Measurements from ENCODE around the gene IGF1R.

Gene IGF1R

DNA sequence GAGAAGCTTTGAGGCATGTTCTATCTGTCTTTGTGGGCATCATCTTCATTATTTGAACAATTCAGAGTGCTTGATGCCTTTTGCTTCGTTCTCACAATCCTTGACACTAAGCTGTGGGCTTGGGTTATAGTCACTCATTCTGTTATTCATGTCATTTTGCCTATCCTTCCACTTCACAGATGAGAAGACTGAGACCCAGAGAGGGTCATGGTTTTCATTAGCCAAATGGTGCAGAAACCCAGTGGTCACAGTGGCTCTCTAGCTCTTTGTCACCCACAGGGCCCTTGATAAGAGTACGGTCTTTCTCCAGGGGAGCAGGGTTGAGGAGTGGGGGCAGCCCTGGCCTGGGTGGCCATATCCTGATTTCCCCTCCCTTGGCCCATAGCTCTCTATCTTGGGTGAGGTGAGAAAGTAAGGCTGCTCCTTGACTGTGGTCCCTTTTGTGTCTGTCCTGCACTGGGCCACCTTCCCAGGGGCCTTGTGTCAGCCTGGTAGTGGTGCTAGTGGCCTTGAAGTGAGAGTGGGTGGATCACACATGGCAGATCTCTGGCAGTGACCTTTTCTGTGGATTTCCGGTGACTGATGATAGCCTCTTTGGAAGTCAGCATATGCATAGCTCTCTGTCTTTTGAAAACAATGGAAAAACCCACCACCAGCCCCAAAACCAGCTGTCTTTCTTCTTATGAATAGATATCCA is 130.1 kb downstream of the IGF1R start:
- no peak for DNase-seq

- DNase-seq: no peak
These were observed 130.6 kb downstream of the IGF1R start for GRCh38 chr15:98778960-98779359.

DNA sequence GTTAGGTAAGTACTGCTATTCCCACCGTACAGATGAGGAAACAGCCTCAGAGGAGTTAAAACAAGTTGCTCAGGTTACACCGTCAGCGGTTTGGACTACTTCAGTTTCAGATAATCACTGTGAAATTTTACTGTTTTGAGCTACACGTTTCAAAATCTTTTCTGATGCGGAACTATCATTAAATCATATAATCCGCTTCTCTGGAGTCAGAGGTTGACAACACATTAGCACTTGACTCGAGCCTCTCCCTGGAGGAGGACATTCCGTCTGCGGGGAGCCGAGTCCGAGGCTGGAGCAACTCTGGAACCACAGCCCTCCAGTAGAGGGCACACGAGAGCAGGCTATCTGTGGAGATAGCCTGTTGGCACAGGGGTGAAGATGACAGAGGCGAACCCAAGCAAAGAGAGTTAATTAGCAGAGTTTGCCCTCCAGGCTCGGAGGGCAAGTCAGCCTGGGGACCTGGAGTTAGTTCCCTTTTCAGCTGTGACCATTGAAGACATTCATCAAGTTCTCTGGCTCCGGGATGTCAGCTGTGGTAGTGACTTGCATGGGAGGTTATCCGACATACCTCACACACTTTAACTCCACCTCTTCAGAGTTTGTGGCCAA is 131.2 kb downstream of the IGF1R start:
- peak; percentile 39 for DNase-seq

- DNase-seq: no peak
These were observed 133.5 kb downstream of the IGF1R start for GRCh38 chr15:98781838-98782237.

GRCh38 chr15:98782801-98783200 is 134.5 kb downstream of the IGF1R start:
- DNase-seq: no peak

GRCh38 chr15:98785431-98785806 is 137.1 kb downstream of the IGF1R start:
- DNase-seq: no peak

- DNase-seq: peak; percentile 12
These were observed 137.7 kb downstream of the IGF1R start for GRCh38 chr15:98785807-98786621.

DNA sequence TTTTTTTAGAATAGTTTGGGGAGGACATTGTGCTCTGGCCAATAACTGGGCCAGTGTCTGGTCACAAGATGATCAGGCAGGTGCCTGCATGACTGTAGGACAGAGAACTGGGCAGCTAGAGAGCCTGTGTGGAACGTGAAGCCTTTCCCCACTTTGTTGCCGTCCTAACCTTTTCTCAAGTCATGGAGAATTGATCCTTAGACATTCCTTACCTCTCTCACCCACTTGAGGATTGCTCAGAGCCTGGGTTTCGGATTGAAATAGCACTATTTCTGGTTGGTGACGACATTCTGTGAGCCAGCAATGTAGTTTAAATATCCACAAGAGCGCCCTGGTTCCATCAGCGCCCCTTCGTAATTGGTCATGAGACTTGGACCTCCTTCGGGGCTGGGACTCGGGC is 138.4 kb downstream of the IGF1R start:
- no peak for DNase-seq

DNA sequence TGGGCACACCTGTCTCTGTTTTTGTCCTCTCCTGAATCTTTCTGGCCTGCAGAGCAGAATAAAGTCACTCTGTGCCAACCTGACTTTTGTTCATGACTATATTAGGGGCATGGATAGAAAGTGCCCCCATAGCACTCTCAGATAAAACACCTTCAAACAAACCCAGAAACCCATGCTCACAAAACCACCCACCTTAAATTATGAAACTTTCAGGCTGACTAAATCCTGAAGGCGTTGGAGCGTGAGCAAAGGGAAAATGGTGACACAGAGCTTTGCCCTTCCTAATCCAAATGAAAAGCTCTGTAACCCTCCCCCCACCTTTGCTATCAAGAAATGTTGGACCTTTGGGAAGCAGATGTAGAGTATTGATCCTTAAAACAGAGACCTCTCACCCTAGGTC is 138.9 kb downstream of the IGF1R start:
- no peak for DNase-seq

DNA sequence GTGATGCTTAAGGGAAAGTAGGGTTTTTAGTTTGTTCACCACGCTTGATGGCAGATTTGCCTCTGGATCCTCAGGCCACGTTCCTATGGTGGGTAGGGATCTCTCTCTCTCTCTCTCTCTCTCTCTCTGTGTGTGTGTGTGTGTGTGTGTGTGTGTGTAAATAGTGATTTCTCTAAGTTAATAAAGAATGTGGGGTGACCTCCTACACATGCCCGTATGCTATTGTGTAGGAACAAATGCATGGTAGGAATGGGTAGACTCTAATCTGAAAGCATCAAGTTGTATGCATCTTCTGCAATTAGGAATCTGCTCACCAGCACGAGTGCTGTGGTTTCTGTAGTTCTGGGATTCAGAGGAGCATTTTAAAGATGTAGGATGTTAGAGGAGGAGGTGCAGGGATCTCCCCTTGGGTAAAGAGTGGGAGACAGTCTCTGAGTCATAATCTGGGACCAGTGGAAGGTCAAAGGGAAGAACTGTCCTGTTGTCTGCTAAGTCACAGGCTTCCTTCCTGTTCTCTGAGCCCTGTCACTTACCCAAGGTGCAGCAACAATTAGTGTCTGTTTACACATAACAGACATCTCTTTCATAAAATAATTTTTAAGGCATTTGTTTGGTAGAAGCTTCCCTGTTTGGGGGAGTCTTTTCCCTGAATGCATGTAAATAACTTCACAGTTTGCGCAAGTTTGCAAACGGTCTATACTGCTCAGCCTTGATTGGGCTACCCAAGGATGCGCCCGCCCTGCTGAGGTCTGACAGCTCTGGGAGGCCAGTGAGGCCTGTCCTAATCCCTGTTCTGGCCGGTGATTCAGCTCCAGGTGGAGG is 139.8 kb downstream of the IGF1R start:
- no peak for DNase-seq

GRCh38 chr15:98789020-98789419 is 140.7 kb downstream of the IGF1R start:
- DNase-seq: no peak

GRCh38 chr15:98790270-98790669 is 141.9 kb downstream of the IGF1R start:
- DNase-seq: no peak

GRCh38 chr15:98791046-98791701 is 142.8 kb downstream of the IGF1R start:
- DNase-seq: no peak

GRCh38 chr15:98792117-98792516 is 143.8 kb downstream of the IGF1R start:
- no peak for DNase-seq

DNA sequence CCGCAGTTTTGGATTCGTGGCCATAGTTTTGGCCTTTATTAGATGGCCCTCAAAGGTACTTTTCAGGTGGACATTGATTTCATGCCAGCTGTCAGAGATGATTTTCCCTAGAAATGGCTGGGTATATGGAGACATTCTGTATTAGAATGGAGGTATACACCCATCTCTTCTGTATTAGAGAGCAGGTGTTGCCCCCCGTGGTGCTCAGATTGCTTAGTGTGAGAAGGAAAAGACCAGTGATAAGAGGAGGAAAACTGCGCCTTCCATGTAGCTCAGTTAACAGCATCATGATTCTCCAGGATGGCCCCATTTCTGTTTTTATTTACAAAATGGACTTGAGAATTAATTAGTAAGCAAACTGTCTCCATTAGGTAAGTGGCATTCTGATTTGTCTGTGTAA is 145.9 kb downstream of the IGF1R start:
- no peak for DNase-seq

GRCh38 chr15:98794748-98795147 is 146.4 kb downstream of the IGF1R start:
- DNase-seq: no peak

- DNase-seq: no peak
These were observed 147.6 kb downstream of the IGF1R start for GRCh38 chr15:98795980-98796379.

DNA sequence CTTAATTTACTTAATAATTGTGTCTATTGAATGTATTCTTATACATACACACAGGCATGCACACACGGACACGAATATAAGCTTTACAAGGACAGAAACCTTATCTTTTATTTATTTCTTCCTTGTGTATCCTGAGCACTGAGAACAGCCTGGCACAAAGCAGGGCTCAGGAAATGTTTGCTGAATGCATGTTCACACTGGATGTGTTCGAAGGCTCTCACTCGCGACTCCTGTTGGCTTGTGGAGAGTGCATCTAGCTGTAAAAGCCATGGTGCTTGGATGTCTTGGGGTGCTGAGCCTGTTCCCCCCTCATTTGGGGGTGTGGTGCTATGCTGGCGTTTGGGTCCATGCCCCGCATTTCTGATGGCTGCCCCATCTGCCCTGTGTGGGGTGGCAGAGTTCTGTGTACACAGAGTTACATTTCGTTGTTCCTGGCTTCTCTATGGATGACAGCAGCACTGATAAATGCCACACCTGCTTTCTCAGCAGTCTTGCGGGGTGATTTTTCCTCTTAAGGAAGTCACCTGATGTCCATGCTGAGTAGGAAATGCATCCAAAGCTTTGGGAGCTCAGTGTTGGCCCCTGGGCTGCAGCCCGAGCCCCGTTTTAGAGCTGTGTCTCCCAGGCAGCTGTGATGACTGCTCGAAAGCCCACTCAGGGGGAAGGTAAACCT is 148.5 kb downstream of the IGF1R start:
- DNase-seq: no peak

DNA sequence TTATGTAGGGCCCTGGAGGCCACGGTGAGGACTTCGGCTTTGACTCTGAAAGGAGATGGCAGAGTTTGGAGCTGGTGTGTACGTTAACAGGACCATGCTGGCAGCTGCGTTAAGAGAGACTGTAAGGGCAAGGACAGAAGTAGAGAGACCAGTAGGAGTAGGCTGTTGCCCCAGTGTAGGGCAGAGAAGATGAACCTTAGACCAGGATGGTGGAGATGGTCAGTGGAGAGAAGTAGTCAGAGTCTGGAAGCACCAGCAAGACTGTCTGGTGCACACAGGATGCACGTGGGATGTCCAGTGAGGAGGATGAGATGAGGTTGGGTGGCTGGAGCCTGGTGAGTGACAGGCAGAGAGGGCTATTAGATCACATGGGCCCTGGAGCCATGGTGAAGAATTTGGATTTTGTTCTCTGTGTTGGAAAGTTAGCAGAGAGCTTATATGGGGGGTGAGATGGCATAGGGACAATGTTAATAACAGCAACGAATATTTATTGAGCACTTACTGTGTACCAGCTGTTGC is 150.1 kb downstream of the IGF1R start:
- no peak for DNase-seq

DNA sequence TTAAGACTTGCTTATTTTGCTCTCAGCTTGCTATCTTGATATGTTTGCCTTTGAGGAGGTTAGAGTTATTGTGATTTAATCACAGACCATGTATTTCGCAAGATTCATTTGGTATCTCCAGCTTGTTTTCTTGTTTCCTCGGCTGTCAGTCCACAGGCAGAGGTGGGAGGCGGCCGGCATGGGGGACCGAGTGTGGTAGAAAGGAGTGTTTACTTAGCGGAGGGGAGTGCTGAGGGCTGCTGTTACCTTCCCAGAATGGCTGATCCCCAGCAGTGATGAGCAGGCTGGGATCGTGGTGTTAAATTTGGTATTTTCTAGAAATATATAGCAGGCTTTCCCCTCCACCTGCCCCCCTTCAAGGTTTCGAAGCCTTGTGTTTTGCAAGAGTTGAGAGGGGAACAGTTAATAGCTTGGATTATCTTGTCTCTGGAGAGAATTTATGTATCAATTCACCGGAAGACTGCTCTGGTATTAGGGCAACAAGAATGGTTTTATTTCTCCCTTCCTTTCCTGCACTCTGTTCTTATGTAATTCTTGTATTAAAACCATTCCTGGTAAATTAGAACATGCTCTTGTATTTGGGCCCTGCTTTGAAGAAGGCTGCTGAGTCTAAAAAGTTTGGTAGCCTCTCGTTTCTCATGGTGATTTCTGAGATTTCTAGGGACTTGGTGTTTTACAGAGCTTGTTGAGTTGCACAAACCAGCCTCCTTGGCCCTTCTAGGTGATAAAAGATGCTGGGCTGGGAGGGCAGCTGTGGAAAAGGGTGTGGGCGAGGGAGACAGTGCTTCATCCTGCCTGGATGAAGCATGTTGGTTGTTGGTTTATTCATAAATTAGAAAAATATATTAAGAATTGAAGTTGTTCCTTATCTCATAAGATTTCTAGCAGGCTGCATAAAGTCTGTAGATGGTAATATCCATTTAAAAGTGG is 151.4 kb downstream of the IGF1R start:
- DNase-seq: peak; percentile 11
